HS-27A (cell line): ENCODE measurements around the gene RHOJ.
"Not testable (repeated sequence)": the region's sequence is repeated elsewhere in the genome, so short reads cannot be mapped to it uniquely, and the experiment has no call there.

ENCODE experiments used
- DNase-seq: peaks from one replicate; pipeline ENCODE4 v3.0.0-alpha.2; 2012; ENCODE audit warnings: low read depth, missing footprints

Gene RHOJ

GRCh38 chr14:63268771-63269170 lies 64.5 kb downstream of the RHOJ start:
- DNase-seq = no peak

GRCh38 chr14:63269561-63270225 lies 65.5 kb downstream of the RHOJ start:
- no peak for DNase-seq

- DNase-seq = no peak
These were observed 68.9 kb downstream of the RHOJ start for GRCh38 chr14:63273129-63273528.

- DNase-seq = no peak
These were observed 69.7 kb downstream of the RHOJ start for GRCh38 chr14:63273717-63274655.

- DNase-seq = no peak
These were observed 71.4 kb downstream of the RHOJ start for GRCh38 chr14:63275611-63276010.

GRCh38 chr14:63276016-63276415 lies 71.8 kb downstream of the RHOJ start:
- no peak for DNase-seq

- DNase-seq = peak; percentile 17
These were observed 72.5 kb downstream of the RHOJ start for GRCh38 chr14:63276492-63277342.

GRCh38 chr14:63277591-63278183 lies 73.4 kb downstream of the RHOJ start:
- DNase-seq = no peak

GRCh38 chr14:63279933-63280332 lies 75.7 kb downstream of the RHOJ start:
- DNase-seq = not testable (repeated sequence)

GRCh38 chr14:63282997-63283883 lies 79.0 kb downstream of the RHOJ start:
- DNase-seq = no peak

- DNase-seq = no peak
These were observed 79.6 kb downstream of the RHOJ start for GRCh38 chr14:63283884-63284248.

GRCh38 chr14:63286071-63286470 lies 81.8 kb downstream of the RHOJ start:
- no peak for DNase-seq

GRCh38 chr14:63287666-63288483 lies 83.6 kb downstream of the RHOJ start:
- DNase-seq = no peak

- DNase-seq = no peak
These were observed 84.6 kb downstream of the RHOJ start for GRCh38 chr14:63288853-63289252.

GRCh38 chr14:63290741-63291430 lies 86.6 kb downstream of the RHOJ start:
- no peak for DNase-seq

GRCh38 chr14:63292805-63293204 lies 88.6 kb downstream of the RHOJ start:
- no peak for DNase-seq

- DNase-seq = no peak
These were observed 91.0 kb downstream of the RHOJ start for GRCh38 chr14:63295231-63295685.

- no peak for DNase-seq
These were observed 91.9 kb downstream of the RHOJ start for GRCh38 chr14:63296060-63296563.
